Measurements from ENCODE around the gene TMEM248.

GRCh38 chr7:66904063-66904593, 16.9 kb upstream of the TMEM248 start:
- TF ChIP-seq TAF1 (IDR thresholded peaks at IDR 0.05; ENCODE audit: borderline replicate concordance, low read depth, low read length) (no peak), POLR2AphosphoS5 (IDR thresholded peaks at IDR 0.05; ENCODE audit: low read depth, low read length) (no peak), POLR2A (IDR thresholded peaks at IDR 0.05; ENCODE audit: low read depth, low read length) (no peak)
